Measurements from ENCODE around the gene MAN1C1.
A peak's percentile ranks its signal among the peaks of the same experiment; 100 is the strongest.

Gene MAN1C1

DNA sequence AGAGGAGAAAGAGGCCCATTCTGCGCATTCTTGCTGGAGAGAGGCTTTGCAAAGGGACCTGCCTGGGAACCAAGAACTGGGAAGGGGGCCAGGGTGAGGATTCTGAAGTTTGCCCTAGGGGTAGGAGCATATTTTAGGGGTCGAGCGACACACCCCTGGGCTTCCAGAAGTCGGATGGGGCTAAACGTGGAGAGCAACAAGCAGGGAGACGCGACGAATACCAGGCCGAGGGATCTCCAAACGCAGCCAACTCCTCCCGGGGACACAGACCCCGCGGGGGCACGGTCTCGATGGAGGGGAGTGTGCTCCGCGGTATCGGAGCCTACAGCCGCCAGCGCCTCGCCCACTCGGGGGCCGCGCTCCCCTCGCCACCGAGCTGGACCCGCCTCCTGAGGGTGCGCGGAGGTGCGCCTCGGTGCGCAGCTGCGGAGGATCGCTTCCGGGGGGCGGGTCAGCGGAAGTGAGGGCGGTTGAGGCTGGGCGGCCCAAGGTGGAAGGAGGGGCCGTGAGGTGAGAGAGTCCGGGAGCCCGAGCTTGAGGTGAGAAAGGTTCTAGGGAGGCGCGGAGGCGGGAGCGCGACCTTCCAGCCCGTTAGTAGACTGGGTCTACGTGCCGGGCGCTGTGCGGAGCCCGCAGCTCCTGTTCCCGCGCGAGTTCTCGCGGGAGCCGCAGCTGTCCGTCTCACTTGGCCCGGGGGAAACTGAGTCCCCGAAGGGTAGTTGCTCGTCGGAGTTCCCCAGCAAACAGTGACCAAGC lies 203.1 kb downstream of the MAN1C1 start, which contains the start of gene MTFR1L:
Gene MTFR1L, plus strand, starts transcription at position 464 of the 756 bp plus-strand sequence. CDS start 3,151 bp downstream, outside the sequence.
- no peak within 1 kb of the TSS for H2BK15ac ChIP-seq (ENCODE audit: low read length)
- H3K4me1 ChIP-seq (ENCODE audit: control insufficient read depth in 2 of 2, insufficient read depth in 1 of 2, low read depth in 1 of 2, low read length in 2 of 2), result peaks cover 10 to 18% of the 10 kb centered on the region in 2 donors
- peaks cover 7% of the 10 kb centered on the region for H3K79me1 ChIP-seq (ENCODE audit: low read depth, low read length)
- peak within 1 kb of the TSS; percentile 91 for H2AFZ ChIP-seq (ENCODE audit: low read length)
- H4K8ac ChIP-seq (ENCODE audit: low read depth, low read length), result no peak within 1 kb of the TSS
- H2BK120ac ChIP-seq (ENCODE audit: low read depth, low read length), result peak within 1 kb of the TSS; percentile 44
- peak; percentile 64 for DNase-seq (ENCODE audit: low spot score)
- peak within 1 kb of the TSS; percentile 98 for H3K9ac ChIP-seq (ENCODE audit: low read depth, low read length, poor library complexity)
- H3K14ac ChIP-seq (ENCODE audit: low read length), result peak within 1 kb of the TSS; percentile 97
- H3K23ac ChIP-seq (ENCODE audit: low read depth, low read length, poor library complexity), result peak within 1 kb of the TSS; percentile 90
- H3K4me2 ChIP-seq (ENCODE audit: insufficient read depth, low read length, poor library complexity, severe bottlenecking), result peak within 1 kb of the TSS; percentile 88
- H3K27me3 ChIP-seq (ENCODE audit: control insufficient read depth in 3 of 3, insufficient read depth in 3 of 3, low read depth in 1 of 3, low read length in 3 of 3), result no peaks in the 10 kb centered on the region
- H3K4ac ChIP-seq (ENCODE audit: low read length), result no peak within 1 kb of the TSS
- no peak within 1 kb of the TSS for H2BK5ac ChIP-seq (ENCODE audit: low read length)
- peak within 1 kb of the TSS; percentile 47 for H2AK5ac ChIP-seq (ENCODE audit: low read depth, low read length)
- H3K36me3 ChIP-seq (replicated peaks in 1 of 2; ENCODE audit: control insufficient read depth in 2 of 2, insufficient read depth in 2 of 2, low read length in 2 of 2), result peaks cover 7 to 40% of the 10 kb centered on the region in 2 donors
- H4K91ac ChIP-seq (ENCODE audit: low read depth, low read length, poor library complexity), result no peak within 1 kb of the TSS
- no peak within 1 kb of the TSS for H2BK12ac ChIP-seq (ENCODE audit: low read length)
- H3K4me3 ChIP-seq (ENCODE audit: low read length in 2 of 2), result peak within 1 kb of the TSS; percentile 93 to 95
- H3K9me3 ChIP-seq (replicated peaks in 1 of 2; ENCODE audit: control insufficient read depth in 2 of 2, insufficient read depth in 1 of 2, low read depth in 1 of 2, low read length in 2 of 2), result no peaks in the 10 kb centered on the region
- peak within 1 kb of the TSS; percentile 96 for H3K18ac ChIP-seq (ENCODE audit: low read length)
- no CpG with 5 or more reads among the region's 64 CpGs for WGBS, 2 donors (ENCODE audit: extremely low coverage in 2 of 2, insufficient read length in 2 of 2, insufficient replicate concordance in 1 of 2)
- H3K27ac ChIP-seq (replicated peaks; ENCODE audit: low read length), result peak within 1 kb of the TSS; percentile 60

DNA sequence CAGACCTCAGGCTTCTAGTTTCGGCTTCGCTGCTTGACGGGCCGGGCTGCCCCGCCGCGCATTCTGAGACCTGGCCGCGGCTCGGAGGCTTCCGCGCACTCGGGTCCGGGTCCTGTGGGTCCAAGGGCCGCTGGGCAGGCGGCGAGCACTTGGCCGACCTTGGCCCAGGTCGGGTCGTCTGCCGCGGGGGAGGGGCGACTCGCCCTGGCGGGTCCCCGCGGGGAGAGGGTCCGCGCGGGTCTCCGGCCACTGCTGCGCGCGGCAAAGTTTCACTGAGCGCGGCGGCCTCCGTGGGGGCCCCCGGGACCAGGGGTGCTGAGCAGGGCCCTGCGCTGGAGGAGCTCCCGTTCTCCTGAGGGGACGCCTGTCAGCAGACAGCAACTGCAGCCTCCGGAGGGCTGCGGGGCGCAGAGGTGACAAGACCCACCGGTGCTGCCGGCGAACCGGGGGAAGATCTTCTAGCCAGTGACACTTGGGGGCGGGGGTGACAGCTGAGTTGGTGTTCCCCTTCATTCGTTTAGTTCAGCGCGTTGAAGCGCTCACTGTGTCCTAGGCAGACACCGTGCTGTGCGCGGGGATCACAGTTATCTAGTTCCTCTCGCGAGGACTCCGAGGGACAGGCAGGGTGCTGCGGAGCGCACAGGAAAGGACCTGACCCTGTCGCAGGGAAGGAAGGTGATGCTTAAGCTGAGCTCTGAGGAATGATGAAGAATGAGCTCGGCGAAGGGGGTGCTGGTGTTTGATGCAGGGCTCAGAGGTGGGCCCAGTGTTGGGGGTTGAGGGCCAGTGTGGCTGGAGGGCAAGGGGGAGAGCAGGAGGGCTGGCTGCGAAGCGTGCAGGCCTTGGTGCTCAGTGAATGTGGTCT lies 203.9 kb downstream of the MAN1C1 start:
- Histone ChIP-seq H3K9ac (ENCODE audit: low read depth, low read length, poor library complexity) (peak overlapping the region; percentile 91), H4K91ac (ENCODE audit: low read depth, low read length, poor library complexity) (no peak overlapping the region), H3K23ac (ENCODE audit: low read depth, low read length, poor library complexity) (peak overlapping the region; percentile 90), H3K4me2 (ENCODE audit: insufficient read depth, low read length, poor library complexity, severe bottlenecking) (peak overlapping the region; percentile 88), H2BK120ac (ENCODE audit: low read depth, low read length) (peak overlapping the region; percentile 10), H3K4me1 (ENCODE audit: control insufficient read depth in 2 of 2, insufficient read depth in 1 of 2, low read depth in 1 of 2, low read length in 2 of 2) (peaks cover 10 to 18% of the 10 kb centered on the region in 2 donors), H3K27ac (replicated peaks; ENCODE audit: low read length) (no peak overlapping the region), H2AFZ (ENCODE audit: low read length) (peak overlapping the region; percentile 91), H3K9me3 (replicated peaks in 1 of 2; ENCODE audit: control insufficient read depth in 2 of 2, insufficient read depth in 1 of 2, low read depth in 1 of 2, low read length in 2 of 2) (no peaks in the 10 kb centered on the region), H3K4me3 (ENCODE audit: low read length in 2 of 2) (peak overlapping the region; percentile 93 to 95), H2AK5ac (ENCODE audit: low read depth, low read length) (peak overlapping the region; percentile 15), H3K4ac (ENCODE audit: low read length) (no peak overlapping the region), H2BK15ac (ENCODE audit: low read length) (no peak overlapping the region), H2BK5ac (ENCODE audit: low read length) (no peak overlapping the region), H3K14ac (ENCODE audit: low read length) (peak overlapping the region; percentile 64), H2BK12ac (ENCODE audit: low read length) (no peak overlapping the region), H3K27me3 (ENCODE audit: control insufficient read depth in 3 of 3, insufficient read depth in 3 of 3, low read depth in 1 of 3, low read length in 3 of 3) (no peaks in the 10 kb centered on the region), H4K8ac (ENCODE audit: low read depth, low read length) (no peak overlapping the region), H3K36me3 (replicated peaks in 1 of 2; ENCODE audit: control insufficient read depth in 2 of 2, insufficient read depth in 2 of 2, low read length in 2 of 2) (peaks cover 4 to 38% of the 10 kb centered on the region in 2 donors), H3K79me1 (ENCODE audit: low read depth, low read length) (peaks cover 7% of the 10 kb centered on the region), H3K18ac (ENCODE audit: low read length) (peak overlapping the region; percentile 60)
- no peak for DNase-seq (ENCODE audit: low spot score)
- WGBS, 2 donors (ENCODE audit: extremely low coverage in 2 of 2, insufficient read length in 2 of 2, insufficient replicate concordance in 1 of 2), result no CpG with 5 or more reads among the region's 67 CpGs

- H2AFZ ChIP-seq (ENCODE audit: low read length), result peak overlapping the region; percentile 91
- DNase-seq (ENCODE audit: low spot score), result no peak
- peaks cover 0 to 38% of the 10 kb centered on the region in 2 donors for H3K36me3 ChIP-seq (replicated peaks in 1 of 2; ENCODE audit: control insufficient read depth in 2 of 2, insufficient read depth in 2 of 2, low read length in 2 of 2)
- no peaks in the 10 kb centered on the region for H3K27me3 ChIP-seq (ENCODE audit: control insufficient read depth in 3 of 3, insufficient read depth in 3 of 3, low read depth in 1 of 3, low read length in 3 of 3)
- no peak overlapping the region for H2AK5ac ChIP-seq (ENCODE audit: low read depth, low read length)
- H3K4me1 ChIP-seq (ENCODE audit: control insufficient read depth in 2 of 2, insufficient read depth in 1 of 2, low read depth in 1 of 2, low read length in 2 of 2), result peaks cover 10 to 18% of the 10 kb centered on the region in 2 donors
- H3K9ac ChIP-seq (ENCODE audit: low read depth, low read length, poor library complexity), result peak overlapping the region; percentile 91
- no peak overlapping the region for H3K4ac ChIP-seq (ENCODE audit: low read length)
- H2BK120ac ChIP-seq (ENCODE audit: low read depth, low read length), result no peak overlapping the region
- no peak overlapping the region for H3K27ac ChIP-seq (replicated peaks; ENCODE audit: low read length)
- no peak overlapping the region for H3K14ac ChIP-seq (ENCODE audit: low read length)
- peak overlapping the region in 1 of 2 donors; percentile 93 for H3K4me3 ChIP-seq (ENCODE audit: low read length in 2 of 2)
- peaks cover 7% of the 10 kb centered on the region for H3K79me1 ChIP-seq (ENCODE audit: low read depth, low read length)
- H3K9me3 ChIP-seq (replicated peaks in 1 of 2; ENCODE audit: control insufficient read depth in 2 of 2, insufficient read depth in 1 of 2, low read depth in 1 of 2, low read length in 2 of 2), result no peaks in the 10 kb centered on the region
- H3K23ac ChIP-seq (ENCODE audit: low read depth, low read length, poor library complexity), result no peak overlapping the region
- H2BK12ac ChIP-seq (ENCODE audit: low read length), result no peak overlapping the region
- no CpG with 5 or more reads among the region's 10 CpGs for WGBS, 2 donors (ENCODE audit: extremely low coverage in 2 of 2, insufficient read length in 2 of 2, insufficient replicate concordance in 1 of 2)
- no peak overlapping the region for H2BK15ac ChIP-seq (ENCODE audit: low read length)
- no peak overlapping the region for H3K18ac ChIP-seq (ENCODE audit: low read length)
- H3K4me2 ChIP-seq (ENCODE audit: insufficient read depth, low read length, poor library complexity, severe bottlenecking), result peak overlapping the region; percentile 88
- no peak overlapping the region for H2BK5ac ChIP-seq (ENCODE audit: low read length)
- no peak overlapping the region for H4K91ac ChIP-seq (ENCODE audit: low read depth, low read length, poor library complexity)
- no peak overlapping the region for H4K8ac ChIP-seq (ENCODE audit: low read depth, low read length)
Measured at GRCh38 chr1:25821112-25821476, 204.5 kb downstream of the MAN1C1 start.
